HG02884 (cell line): ENCODE measurements around the gene ATOX1.
"Not testable (repeated sequence)": the region's sequence is repeated elsewhere in the genome, so short reads cannot be mapped to it uniquely, and the experiment has no call there.

Experiments used
- ATAC-seq: cut with Tn5 transposase; IDR thresholded peaks from one replicate; pipeline ENCODE4 v1.9.1; 2021; ENCODE audit warnings: mild to moderate bottlenecking, moderate library complexity; ENCODE audit not compliant: unreplicated experiment

The ATOX1 gene

DNA sequence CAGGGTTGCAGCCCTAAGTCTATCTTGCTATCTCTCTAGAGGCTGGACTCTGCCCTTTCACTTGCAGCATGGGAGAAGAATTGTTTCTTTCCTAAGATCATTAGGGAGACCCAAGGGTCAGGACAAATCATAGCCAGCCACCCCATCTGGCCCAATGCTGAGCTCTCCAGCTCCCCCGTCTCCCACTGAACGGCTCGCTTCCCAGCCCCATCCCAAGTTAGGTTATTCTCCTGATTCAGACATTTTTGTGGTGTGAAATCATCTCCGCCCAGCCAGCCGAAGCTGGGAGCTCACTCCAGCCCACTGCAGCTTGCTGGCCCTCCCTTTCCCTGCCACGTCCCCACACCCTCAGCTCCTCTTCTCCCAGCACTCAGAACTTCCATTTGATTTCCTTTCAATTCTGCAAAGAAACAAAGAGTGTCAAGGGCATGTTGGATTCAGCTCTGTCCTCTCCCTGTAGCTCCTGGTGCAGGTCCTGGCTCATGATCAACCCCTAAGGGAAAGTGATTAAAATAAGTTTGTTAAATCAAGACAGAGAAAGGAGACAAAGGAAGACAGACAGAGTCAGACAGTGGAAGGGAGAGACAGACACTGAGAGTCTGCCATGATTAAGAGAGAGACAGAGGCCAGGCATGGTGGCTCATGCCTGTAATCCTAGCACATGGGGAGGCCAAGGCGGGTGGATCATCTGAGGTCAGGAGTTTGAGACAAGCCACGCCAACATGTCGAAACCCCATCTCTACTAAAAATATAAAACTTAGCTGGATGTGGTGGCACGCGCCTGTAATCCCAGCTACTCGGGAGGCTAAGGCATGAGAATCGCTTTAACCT is 59.1 kb downstream of the ATOX1 start:
- ATAC-seq: no peak

DNA sequence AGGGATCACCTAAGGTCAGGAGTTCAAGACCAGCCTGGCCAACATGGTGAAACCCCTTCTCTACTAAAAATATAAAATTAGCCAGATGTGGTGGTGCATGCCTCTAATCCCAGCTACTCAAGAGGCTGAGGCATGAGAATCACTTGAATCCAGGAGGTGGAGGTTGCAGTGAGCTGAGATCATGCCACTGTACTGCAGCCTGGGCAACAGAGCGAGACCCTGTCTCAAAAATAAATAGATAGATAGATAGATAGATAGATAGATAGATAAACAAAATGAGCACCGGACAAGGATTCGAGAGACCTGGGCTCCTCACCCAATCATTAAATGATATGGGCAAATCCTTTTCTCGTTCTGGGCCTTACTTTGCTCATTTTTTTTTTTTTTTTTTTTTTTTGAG is 60.4 kb downstream of the ATOX1 start:
- ATAC-seq: not testable (repeated sequence)

DNA sequence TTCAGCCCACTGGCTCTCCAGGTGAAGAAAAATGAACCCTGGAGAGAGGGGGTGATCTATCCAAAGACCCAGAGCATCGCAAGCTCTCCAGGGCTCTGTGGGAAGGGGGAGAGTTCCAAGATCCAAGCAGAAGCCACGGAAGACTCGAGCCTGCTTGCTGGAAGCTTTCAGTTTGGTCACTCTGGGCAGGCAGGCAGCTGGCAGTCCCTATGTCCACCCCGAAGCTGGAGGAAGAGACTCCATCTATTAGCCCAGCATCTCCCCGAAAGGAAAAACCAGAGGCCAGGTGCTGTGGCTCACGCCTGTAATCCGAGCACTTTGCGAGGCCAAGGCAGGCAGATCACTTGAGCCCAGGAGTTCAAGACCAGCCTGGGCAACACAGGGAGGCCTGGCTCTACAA is 61.0 kb downstream of the ATOX1 start:
- ATAC-seq: no peak

DNA sequence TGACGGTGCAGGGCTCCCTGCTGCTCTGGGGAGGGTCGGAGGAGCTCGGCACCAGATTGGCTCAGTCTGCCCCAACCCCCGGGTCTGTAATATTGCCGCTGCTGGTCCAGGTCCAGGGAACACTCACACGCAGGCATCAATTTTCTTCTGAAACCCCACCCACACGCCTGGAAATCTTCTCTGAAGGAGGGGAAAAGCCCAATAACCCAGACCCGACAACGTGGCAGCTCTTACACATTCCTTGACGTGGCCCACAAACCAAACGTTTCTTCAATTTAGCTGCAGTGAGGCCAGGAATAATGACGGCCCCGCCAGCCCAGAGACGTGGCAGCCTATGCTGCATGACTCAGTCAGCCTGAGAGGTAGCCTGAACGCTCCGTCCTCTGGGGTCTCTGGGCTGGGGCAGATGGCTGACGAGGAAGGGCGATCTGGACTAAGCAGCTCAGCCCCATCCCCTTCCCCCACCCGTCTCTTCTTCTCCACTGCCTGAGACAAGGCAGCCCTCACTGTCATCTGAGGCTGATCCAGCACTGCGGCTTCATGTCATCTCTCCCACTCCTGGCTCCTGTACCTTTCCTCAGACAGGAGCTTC is 61.9 kb downstream of the ATOX1 start:
- no peak for ATAC-seq

DNA sequence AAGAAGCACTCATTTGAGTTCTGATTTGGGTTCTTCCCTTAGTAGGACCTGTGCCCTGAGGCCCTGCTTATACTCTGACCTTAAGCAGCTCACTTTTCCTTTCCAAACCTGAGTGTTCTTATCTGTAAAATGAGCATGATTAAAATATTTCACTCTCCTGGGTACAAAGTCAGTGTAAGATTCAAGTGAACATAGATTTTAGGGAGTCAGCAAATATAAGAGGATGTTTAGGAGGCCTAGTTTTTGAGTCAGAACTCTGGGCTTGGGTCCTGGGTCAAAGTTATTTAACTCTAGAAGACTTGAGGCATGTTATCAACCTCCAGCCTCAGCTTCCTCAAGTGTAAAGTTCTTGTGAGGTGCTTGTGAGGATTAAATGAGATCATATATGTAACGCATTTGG is 63.0 kb downstream of the ATOX1 start:
- ATAC-seq: no peak

DNA sequence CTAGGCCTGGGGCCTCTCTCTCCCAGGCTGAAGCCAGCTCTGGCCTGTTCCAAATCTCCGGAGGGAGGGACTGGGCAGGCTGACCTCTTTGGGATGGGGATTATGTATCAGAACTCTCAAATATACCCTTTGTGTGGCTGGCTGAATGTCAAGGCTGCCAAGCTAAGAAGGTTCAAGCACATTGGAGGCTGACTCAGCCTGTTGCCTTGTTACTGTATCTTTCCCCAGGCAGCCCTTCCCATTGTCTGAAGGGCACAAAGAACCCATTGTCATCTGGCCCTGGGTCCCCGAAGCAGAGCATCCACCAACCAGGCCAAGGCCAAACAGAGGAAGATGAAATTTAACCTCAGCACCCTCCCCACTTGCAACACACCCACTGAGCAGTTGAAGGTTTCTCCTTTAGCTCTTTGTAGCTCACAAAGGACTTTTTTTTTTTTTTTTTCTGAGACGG is 64.4 kb downstream of the ATOX1 start:
- ATAC-seq: no peak
